Activated CD8-positive, alpha-beta memory T cell treated with anti-CD3 and anti-CD28 coated beads for 24 hours (primary cell): Measurements from ENCODE around the gene C11orf58.

Experiments used
- DNase-seq: peaks from one replicate; pipeline ENCODE4 v3.0.0-alpha.2; 2020

C11orf58 gene

DNA sequence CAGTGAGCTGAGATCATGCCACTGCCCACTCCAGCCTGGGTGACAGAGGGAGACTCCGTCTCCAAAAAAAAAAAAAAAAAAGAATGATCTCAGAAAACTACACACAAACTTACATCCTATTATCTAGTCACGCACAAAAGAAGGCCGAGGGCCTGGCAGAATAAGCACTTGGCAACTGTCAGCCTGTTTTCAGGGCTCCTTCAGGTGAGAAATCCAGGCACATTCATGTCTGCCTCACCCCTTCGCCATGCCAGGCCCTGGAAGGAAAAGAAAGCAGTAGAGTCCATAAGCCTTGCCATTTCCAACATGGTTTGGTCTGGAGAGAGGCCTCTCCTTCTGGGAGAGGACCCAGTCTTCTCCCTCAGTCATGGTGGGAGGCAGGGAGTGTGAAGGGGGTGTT is 30.9 kb downstream of the C11orf58 start:
- DNase-seq: no peak

DNA sequence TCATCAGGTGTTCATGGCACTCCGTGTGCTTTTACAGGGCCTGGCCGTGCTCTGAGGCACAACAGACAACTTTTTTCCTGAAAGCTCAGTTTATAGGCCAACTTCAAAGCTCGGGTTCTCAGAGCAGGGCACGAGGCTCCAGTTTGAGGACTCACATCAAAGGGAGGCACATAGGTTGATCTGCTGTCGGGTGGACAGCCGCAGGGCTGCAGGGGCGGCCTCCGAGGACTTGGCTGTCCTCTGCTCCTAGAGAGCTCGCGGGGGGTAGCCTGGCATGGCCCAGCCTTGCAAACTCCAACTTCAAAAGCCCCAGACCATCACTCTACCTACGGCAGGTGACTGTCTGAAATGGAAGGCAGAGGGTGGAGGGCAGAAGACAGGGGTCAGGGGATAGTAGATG is 31.6 kb downstream of the C11orf58 start:
- no peak for DNase-seq

DNA sequence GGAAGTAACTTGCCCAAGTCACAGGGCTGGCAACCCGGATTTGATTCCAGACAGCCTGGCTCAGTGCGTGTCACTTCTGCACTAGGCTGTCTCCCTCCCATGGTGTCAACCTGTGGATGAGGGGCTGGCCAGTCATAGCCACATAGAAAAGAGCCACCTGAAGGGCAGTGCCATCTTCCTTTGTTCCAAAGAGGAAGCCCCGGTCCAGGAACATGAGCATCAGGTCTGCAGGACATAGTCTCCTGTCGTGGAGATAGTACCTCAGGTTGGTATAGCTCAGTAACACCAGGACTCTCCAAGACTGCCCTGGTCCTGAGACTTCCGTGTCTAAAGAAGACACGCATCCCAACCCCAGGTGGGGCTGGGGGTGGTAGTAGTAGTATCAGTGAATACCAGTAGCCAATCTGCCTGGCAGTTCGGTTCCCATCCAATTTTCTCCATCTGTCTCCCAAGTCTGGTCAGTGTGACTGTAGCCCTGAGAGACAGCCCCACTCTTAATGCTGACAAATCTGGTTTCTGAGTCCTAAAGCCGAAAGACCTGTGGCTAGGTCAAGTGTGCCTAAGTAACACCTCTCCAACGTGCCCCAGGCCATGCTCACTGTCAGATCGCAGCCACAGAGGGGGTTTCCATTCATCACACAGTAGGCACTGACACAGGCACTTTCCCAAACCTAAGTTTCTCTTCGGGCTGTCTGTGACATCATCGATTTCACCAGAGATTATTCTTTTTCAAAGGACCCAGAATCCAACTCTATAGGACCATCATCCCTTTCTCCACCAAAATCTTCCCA is 33.1 kb downstream of the C11orf58 start:
- peak; percentile 21 for DNase-seq

DNA sequence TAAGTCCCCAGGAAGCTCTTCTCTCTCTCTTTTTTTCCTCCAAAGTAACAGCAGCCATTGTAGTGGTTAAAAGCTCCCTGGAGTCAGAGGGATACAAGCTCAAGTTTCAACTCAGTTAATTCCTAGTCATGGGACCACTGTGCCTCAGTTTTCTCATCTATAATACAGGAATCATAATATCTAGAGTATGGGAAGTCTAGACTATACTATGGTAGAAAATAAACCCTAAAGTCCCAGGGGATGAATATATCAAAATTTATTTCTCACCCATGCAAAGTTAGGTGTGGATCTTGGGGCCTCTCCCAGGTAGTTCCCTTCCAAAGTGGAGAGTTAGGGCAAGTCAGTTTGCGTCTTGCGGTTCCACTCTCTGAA is 33.7 kb downstream of the C11orf58 start:
- no peak for DNase-seq

DNA sequence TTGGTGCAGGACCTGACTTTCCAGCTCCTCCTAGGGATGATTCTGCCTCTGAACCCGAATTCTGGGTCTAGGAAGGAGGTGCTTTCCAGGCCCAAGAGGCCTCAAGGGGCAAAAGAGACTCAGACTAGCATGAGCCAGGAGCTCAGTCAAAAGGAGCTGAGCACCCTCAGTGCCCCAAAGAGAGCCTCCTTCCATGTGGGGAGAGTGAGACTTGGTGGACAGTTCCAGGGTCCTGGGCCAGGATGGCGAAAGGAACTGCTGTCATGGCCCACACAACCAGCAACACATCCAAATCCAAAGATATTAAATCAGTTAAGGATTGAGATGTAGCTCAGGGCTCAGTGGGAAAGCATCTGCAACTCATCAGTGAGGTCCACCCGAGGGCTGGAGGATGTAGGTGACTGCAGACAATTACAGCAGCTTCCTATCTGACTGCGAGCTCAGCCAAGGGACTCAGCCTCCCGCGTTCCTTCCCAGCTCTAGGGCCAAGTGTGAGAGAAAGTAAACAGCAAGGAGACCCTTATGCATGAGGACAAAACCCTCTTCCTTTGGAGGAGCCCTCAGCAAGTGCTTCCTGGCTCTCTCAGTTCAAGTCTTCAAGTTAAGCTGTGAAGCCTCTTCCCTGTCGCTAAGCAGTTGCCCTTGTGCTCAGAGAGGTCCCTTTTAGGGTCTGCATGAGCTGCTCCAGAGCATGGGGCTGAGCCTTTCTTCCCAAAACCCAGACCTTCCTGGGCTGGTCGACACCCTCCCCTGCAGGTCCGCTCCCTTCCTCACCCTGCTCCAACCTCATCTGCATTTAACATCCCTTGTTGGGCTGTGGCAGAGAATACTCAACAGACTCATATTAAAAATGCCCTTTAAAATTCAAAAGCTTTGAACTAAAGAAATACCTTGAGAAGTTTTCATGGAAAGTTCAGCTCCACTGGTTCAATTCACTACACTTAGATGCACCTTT is 35.8 kb downstream of the C11orf58 start:
- peak; percentile 21 for DNase-seq

DNA sequence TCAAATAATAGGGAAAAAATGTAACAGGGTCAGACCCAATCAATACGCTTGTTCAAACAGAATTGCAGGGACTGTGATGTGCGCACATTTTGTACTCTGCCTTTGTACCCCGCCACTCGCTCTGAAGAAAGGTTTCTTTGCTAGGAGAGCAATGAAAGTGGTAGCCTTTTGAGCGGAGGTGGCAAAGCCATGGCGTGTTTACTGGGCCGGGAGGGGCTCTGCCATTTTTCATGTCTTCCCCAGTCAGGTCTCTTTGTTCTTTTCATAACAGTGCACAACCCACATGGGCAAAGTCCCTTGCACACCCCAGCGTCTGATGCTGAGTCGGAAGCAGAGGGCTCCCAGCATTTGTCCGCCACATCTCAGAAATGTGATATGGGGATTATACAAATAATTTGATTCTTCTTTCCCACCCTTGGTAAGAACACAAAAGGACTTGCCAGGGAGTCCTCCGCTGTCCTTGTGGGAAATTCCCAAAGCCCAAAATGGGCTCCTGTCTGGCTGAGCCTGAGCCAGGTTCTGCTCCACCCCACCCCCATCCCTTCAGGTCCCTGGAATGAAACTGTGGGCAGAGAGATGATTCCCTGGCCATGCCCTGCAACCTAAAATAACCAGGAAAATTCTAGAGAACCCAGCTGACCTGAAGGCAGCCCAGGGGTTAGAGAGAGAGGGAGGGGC is 36.6 kb downstream of the C11orf58 start:
- DNase-seq: no peak

DNA sequence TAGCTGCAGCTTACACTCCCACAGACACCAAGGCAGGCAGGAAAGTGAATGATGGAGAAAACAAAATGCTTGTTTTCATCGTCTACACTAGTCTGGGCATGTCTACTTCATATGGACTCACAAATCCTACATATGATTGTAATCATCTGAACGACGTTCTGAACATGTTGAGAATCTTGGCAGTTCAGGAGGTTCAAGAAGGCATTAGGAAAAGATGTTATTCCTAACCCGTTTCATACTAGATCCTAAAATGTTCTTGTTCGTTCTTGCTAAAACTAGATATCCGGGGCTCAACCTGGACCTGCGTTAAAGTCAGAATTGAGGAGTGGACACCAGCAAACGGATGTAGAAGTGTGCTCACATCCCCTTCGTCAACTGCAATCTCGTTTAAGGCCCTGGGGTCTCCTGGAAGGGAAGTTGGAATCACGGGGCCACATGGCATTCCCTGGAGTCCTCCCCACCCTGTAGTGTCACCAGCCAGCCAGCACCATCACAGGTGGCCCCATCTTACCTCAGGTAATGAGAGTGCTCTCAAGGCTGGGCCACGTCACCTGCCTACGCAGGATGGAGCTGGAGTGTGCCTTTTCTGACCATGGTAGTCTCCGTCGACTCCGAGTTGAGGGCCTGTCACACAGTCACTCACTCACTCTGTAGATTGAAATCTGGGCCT is 37.3 kb downstream of the C11orf58 start:
- peak; percentile 33 for DNase-seq

DNA sequence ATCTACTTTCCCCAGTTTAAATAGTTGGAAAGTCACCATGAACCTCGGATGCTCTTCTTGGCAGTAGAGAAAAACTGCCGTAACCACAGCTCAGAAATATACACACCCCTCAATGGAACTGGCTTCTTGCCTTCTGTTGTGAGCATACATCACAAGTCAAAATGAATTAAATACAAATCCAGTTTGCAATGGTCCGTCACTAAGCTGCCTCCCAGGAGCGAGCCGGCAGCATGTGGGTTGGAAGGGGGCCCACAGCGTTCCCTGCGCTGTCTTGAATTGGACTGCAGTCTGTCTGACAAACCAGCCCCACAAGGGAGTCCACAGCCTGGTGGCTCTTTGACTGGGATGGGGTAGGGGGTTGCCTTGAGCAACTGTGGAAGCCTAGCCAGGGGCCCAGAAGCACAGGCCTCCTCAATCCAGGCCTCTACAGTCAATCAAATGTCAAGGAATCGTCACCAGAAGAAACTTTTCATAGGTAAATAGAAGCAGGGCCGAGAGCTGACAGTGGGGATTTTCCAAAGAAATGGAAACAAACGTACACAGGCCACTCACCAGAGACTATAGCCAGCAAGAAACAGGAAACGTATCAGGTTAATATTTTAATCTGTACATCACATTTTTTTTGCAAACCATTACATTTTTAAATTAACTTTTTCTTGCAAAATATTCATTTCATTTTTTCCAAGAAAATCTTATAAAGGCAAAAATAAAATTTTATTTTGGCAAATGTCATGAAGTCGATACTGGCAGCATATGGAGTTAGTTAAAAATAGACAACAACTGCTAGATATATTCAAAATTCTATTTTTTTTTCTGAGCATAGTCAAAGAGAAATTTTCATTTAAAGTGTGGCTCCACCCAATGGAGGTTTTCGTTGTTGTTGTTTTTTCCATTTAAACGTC is 38.5 kb downstream of the C11orf58 start:
- no peak for DNase-seq

DNA sequence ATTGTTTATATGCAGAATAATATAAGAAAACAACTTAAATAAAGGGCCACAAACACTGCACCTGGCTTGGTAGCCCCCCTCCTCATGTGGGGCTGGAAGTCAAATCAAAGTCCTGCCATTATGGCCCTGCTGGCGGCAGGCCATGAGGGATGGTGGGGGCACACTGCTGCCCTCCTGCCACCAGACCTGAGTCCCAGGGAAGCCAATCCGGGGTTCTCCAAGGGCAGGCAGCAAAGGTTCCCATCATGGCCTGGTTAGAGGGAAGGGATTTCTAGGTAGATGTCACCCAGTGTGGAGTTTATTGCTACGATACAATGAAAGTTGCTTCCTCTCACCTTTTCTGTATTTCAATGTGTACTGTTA is 39.1 kb downstream of the C11orf58 start:
- no peak for DNase-seq

DNA sequence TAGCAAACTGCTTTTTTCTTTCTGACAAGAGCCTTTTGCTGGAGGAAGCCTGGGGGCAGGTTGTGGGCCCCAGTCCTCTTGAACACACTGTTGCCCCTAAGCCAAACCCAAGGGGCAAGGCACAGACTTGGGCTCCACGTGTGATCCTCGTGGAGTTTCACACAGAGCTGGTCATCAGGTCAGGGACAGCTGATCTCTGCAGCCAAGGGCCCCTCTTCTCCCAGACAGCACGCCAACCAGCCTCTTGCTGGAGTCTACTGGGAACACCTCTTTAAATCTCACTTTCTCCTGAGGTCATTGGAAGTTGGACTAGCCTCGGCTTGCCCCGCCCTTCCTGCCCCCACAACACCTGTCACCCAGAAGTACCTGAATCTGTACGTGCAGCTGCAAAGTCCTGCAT is 39.8 kb downstream of the C11orf58 start:
- peak; percentile 26 for DNase-seq

DNA sequence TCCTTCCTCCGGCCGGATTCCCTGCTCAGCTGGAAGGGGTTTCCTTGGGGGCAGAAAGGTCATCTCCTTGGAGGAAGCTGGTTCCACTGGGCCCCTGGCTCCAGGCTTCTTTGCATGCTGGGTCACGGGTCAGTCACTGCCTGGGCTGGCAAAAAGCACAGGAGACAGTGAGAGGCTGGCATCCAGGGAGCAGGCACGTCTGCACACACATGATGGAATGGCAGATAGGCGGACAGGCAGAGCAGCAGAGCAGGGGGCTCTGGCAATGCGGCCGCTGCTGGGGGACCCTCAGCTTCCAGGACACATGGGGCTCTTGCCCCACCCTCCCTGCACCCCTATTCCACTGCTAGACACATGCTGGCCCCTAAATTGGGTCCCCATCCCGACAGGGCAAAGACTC is 40.4 kb downstream of the C11orf58 start:
- peak; percentile 40 for DNase-seq

DNA sequence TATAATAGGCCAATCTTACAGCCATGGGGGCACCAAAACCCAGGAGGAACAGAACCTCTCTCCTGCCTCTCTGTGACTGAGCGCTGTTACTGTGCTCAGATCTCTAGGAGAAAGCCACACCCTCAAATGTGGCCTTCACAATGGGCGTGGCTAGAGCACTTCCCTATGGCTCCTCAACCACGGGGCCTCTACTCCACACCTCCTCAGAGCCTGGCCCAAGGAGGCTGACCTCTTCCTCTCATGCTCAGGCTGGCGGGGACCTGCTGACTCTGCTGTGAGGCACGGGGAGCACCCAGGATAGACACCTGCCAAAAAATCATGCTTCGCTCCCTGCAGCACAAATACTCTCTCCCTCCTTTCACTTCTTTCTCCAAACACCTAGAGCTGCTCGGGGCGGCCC is 41.0 kb downstream of the C11orf58 start:
- DNase-seq: peak; percentile 44

DNA sequence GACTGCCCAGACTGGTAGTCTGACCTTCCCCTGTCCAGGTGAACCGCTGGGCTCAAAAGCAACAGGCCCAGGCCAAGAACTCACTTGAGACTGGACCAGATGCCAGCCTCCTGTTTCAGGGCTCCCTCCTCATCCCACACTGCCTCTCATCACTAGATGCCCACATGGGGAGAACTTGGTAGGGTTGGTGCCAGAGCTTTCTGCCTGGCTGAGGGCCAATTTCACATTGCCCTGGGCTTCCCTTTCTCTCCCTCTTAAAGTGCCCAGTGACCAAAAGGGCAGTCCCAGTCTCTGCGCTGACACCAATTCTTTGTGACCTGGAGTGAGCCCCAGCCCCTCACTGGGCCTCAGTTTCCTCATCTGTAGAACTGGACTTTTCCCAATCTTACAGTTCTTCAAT is 41.7 kb downstream of the C11orf58 start:
- DNase-seq: peak; percentile 40

DNA sequence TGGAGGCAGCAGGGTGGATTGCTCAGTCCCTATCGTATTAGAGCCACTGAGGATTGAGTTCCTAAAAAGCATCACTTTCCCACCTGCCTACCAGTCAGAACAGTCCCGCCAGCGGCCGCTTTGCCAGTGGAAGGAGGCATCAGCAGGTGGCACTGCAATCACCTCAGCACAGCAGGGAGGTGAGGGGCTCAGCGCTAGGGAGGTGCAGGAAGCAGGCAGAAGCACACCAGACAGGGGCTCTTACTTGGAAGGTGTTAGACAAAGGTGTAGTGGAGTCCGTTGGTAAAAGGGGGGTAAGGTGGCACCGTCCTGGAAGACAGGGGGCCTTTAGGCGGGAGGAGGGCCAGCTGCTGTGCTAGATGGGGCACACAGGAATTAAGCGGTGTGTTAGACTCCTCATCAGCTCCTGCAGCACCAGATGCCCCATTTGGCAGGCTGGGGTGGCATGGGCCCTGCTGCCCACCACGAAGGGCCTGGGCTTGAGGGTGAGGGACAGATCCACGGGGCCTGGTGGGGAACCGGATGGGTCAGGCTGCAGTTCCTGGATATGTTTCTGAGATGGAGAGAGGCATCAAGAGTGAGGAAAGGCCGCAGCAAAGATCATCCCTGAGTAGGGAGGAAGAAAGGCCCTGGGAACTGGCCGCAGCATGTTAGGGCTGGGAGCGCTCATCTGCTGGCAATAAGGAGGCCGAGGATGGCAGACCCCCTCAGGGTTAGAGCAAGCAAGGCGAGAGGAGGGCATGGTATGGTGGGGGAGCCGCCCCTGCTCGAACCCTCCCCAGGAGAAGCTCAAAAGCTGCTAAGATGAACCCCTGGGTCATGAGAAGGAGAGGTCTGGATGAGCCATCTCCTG is 42.5 kb downstream of the C11orf58 start:
- DNase-seq: no peak

DNA sequence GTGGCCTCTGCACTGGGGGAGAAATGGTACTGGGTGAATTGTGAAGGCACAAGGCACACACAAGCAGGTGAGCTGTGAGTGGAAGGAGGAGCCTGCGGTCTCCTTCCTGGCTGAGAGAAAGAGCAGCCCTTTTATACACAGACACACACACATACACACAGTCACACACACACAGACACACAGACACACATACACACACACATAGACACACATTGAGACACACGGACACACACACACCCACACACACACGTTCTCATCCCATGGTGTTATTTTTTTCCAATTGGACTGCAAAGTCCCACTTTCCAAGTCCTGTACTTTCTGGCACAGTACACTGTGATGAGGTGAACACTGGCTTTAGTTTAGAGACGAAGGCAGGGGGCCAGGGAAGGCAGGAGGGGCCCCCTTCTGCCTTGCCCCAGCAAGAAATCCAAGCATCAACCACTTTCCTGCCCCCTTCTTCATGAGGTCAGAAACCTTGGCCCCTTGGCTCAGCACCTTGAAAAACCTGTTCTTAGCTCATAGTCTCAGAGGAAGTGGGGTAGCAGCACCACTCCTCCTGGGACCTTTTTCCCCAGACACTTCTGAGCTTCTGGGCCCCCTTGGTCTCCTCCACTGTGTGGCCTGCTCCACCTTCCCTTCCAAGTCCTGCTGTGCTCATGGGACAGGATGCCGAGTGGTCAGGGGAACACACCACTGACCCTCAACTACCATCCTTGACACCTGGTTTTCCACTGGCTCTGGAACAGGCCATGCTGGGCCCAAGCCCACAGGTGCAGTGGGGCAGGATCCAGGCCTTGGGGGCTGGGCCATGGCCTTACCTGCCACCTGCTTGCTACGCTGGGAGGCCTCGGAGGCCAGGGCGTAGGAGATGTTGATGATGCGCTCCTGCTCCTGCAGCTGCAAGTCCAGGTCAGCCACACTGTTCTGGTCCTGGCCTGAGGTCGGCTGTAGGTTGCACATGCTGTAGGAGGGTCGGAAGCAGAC is 43.8 kb downstream of the C11orf58 start:
- DNase-seq: no peak

DNA sequence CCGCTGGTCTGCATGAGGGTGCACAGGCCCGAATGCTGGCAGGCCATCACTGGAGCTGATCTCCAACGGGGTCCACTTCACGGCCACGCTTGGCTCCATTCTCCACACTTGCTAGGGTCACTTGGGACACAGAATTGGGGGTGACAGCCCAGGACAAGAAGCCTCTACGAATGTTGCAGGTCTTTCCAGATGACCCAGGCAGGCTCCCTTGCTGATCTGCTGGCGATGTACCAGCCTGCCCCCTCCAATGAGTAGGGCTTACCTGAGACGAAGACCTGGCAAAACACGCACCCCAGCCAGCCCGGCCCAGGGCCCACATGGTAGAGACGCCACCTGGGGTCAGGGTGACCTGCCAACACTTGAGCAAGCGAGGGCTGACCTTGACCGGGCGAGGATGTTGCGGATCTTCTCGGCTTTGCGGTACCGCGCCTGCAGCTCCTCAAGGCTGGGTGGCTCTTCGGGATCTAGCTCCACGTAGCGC is 44.9 kb downstream of the C11orf58 start:
- no peak for DNase-seq

DNA sequence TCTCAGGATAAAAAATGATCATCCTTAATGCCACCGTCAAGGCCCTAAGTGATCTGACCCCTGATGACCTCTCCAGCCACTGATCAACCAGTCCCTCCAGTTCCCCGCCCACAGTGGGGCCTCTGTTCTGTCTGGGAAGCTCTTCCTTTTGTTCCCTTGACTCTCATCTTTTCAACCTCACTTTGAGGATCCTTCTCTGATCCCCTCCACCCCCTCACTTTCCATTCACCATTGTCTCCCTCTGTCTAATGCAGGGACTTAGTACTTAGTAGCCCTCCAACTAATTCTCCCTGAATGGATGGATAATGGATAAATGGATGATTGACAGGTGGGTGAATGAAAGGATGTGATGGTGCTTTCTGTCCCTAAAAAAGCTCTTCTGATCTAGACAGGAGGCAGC is 45.6 kb downstream of the C11orf58 start:
- DNase-seq: no peak

DNA sequence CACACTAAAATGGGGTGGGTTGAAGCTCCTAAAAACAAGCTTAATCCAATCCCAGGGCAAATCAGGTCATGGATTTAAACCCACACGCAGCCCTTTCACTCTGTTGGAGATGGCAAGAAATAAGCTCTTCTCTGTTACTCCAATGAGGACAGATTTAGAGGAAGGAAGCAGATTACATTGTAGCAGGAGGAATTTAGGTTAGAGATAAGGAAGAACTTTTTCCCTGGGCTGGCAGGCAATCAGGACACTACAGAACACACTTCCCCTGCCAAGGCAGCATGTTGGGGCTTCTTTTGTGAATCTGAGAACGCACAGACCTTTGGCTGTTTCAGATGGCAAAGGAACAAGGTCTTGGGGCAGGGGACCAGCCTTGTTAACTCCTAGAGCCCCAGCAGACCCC is 46.2 kb downstream of the C11orf58 start:
- no peak for DNase-seq

DNA sequence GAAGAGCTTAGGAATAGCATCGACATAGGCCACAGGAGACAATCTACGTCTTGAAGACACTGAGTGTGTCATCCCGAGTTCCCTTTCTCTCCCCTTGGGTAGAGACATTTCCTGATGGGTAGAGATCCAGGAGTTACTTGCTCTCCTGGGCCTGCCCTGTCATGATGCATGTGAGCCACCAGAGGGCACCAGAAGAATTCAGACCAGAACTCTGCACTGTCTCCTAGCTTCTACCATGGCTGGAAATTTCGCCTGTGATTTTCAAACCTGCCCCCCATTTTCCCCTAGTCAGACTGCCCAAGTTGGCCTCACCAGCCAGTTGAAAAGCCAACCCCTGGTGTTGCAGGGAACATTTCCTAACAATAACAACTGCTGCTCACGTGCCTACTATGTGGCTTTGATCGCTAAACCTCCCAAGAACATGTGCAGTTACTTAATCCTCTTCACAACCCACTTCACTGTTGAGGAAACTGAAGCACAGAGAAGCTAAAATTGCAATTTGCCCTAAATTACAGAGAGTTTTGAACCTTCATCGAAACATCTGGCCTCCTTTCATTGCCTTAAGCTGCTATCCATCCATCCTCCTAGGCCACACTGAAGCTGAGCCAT is 47.2 kb downstream of the C11orf58 start:
- peak; percentile 79 for DNase-seq
